Peyer's patch (tissue), 4 donors: ENCODE results near the gene BCL7A. TPM values are rescaled to one million over a fixed set of nuclear protein-coding genes. Genes with fewer than 3 reads are reported as not detected.

Experiments used
- DNase-seq, 3 donors: peaks; one replicate each; pipeline ENCODE4 v3.0.0-alpha.2; 2017 to 2019
- H3K27ac ChIP-seq, 4 donors: fragments of 200-600 bp; sonication (generic); one replicate each; pipeline ENCODE4 v1.5.1; 2016 to 2019
- H3K27me3 ChIP-seq, 2 donors: fragments of 200-600 bp; sonication (generic); one replicate each; pipeline ENCODE4 v1.5.1; 2019
- H3K36me3 ChIP-seq, 3 donors: fragments of 200-600 bp; sonication (generic); one replicate each; pipeline ENCODE4 v1.5.1; 2016 to 2019
- H3K4me1 ChIP-seq, 4 donors: fragments of 200-600 bp; sonication (generic); one replicate each; pipeline ENCODE4 v1.5.1; 2016 to 2019
- H3K4me3 ChIP-seq, 4 donors: fragments of 200-600 bp; sonication (generic); 1 replicate in 3 of 4; 2 replicates in 1 of 4; pipeline ENCODE4 v1.5.1; 2016 to 2019; ENCODE audit warnings: mild to moderate bottlenecking in 1 of 4
- H3K9me3 ChIP-seq, 4 donors: fragments of 200-600 bp; sonication (generic); one replicate each; pipeline ENCODE4 v1.5.1; 2016 to 2019; ENCODE audit warnings: mild to moderate bottlenecking in 1 of 4
- POLR2A ChIP-seq, 2 donors: fragments of 450-650 bp; IDR thresholded peaks; one replicate each; pipeline ENCODE4 v1.5.1; 2017; ENCODE audit warnings: antibody characterized with exemption in 2 of 2, mild to moderate bottlenecking in 2 of 2, moderate library complexity in 2 of 2
- total RNA-seq, 4 donors: library from RNA; depleted of rRNA; stranded (reverse); fragments of >200 nt; gene quantifications; one replicate each; pipeline ENCODE4 v1.1.0, GENCODE V29; 2016
- TF ChIP-seq, protein P1 (sequence below), 6 experiments: fragments of 450-650 bp in 4 of 6; fragments of 200-600 bp in 2 of 6; sonication (generic) in 1 of 6; IDR thresholded peaks; one replicate each; pipeline ENCODE4 v1.5.1; 2017 to 2019; ENCODE audit warnings: antibody characterized with exemption in 6 of 6, mild to moderate bottlenecking in 3 of 6, moderate library complexity in 1 of 6

Gene BCL7A
- total RNA-seq, 4 donors from 2014 or later = 3.3 to 23.9 (median 4.4) TPM

DNA sequence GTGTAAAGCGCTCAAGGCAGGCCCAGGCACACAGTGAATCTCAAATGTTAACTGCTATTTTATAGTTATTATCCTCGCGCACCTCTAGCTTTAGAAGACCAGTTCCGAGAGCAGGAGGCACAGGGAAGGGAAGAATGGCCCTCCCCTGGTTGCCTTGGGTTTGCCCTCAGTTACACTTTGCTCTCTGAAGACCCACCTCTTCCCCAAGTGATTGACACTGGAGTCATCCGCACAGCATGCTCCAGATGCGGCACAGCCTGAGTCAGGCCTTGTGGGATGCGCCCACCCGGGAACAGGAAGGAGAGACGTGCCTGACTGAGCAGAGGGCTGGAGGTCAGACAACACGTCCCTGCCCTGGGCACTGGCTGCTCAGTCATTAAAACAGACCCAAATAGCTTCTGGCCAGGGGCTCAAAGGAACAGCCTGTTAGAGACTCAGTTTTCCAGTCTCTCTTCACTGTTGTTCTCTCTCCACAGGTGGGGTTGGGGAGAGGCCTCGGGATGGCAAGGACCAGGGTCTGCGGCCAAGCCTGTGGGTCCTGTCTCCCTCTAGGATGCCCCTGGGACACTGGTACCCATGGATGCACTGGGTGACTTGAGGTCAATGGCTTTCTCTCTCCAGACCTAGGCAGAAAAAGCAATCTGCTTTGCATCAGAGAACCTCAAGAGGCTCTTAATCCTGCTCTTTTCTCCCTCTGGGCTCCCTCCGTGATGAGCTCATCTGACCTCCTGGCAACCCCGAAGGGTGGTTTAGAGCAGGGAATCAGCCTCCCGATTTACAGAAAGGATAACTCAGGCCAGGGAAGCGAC is 43.3 kb downstream of the BCL7A start:
- H3K9me3 ChIP-seq = no peaks in the 10 kb centered on the region
- H3K36me3 ChIP-seq = no peaks in the 10 kb centered on the region
- peaks cover 0 to 56% (median 17%) of the 10 kb centered on the region in 4 donors for H3K4me1 ChIP-seq
- TF ChIP-seq POLR2A (IDR thresholded peaks at IDR 0.05) = no peak
- TF ChIP-seq, protein P1, sequence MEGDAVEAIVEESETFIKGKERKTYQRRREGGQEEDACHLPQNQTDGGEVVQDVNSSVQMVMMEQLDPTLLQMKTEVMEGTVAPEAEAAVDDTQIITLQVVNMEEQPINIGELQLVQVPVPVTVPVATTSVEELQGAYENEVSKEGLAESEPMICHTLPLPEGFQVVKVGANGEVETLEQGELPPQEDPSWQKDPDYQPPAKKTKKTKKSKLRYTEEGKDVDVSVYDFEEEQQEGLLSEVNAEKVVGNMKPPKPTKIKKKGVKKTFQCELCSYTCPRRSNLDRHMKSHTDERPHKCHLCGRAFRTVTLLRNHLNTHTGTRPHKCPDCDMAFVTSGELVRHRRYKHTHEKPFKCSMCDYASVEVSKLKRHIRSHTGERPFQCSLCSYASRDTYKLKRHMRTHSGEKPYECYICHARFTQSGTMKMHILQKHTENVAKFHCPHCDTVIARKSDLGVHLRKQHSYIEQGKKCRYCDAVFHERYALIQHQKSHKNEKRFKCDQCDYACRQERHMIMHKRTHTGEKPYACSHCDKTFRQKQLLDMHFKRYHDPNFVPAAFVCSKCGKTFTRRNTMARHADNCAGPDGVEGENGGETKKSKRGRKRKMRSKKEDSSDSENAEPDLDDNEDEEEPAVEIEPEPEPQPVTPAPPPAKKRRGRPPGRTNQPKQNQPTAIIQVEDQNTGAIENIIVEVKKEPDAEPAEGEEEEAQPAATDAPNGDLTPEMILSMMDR (IDR thresholded peaks at IDR 0.05) = no peak
- H3K4me3 ChIP-seq = no peak overlapping the region
- H3K27me3 ChIP-seq = no peaks in the 10 kb centered on the region
- no peak for DNase-seq
- H3K27ac ChIP-seq = peak overlapping the region; percentile 55 to 87 (median 74)

DNA sequence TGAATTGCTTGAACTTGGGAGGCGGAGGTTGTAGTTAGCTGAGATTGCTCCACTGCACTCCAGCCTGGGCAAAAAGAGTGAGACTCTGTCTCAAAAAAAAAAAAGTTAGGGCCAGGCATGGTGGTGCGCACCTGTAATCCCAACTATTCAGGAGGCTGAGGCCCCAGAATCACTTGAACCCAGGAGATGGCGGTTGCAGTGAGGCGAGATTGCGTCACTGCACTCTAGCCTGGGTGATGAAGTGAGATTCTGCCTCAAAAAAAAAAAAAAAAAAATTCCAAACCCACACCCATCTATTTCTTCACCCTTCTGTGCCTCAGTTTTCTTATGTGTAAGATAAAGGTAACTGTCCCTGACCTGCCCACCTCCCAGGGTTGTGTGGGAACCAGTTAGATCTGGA is 45.9 kb downstream of the BCL7A start:
- H3K27me3 ChIP-seq = no peaks in the 10 kb centered on the region
- no peaks in the 10 kb centered on the region for H3K9me3 ChIP-seq
- no peak for DNase-seq
- peak overlapping the region in 2 of 4 donors; percentile 42 to 73 for H3K27ac ChIP-seq
- TF ChIP-seq POLR2A (IDR thresholded peaks at IDR 0.05) = no peak
- TF ChIP-seq, protein P1 (IDR thresholded peaks at IDR 0.05) = no peak
- peaks cover 0 to 49% (median 14%) of the 10 kb centered on the region in 4 donors for H3K4me1 ChIP-seq
- peak overlapping the region in 1 of 4 donors; percentile 16 for H3K4me3 ChIP-seq
- no peaks in the 10 kb centered on the region for H3K36me3 ChIP-seq

DNA sequence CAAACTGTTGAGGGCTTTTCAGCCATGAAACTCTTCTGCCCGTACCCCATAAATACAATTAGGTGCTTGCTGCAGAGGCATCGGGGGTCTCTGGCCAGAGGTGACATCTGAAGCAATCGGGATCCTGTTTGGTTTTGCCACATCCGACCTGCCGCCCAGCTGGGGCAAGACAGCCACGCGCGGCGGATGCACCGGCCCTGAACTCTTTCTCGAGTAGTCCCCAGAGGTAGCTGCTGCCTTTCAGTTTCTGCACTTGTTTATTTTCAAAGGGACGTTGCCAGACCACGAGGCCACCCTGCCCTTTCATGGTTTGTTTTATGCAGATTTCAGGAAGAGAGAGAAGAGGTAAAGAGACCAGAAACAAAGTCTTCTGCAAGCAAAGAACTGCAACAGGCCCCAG is 46.3 kb downstream of the BCL7A start:
- H3K27ac ChIP-seq = peak overlapping the region in 2 of 4 donors; percentile 42 to 73
- H3K4me1 ChIP-seq = peaks cover 0 to 45% (median 12%) of the 10 kb centered on the region in 4 donors
- H3K27me3 ChIP-seq = no peaks in the 10 kb centered on the region
- no peak for TF ChIP-seq POLR2A (IDR thresholded peaks at IDR 0.05)
- TF ChIP-seq, protein P1 (IDR thresholded peaks at IDR 0.05) = no peak
- no peaks in the 10 kb centered on the region for H3K9me3 ChIP-seq
- peak in 2 of 3 donors; percentile 89 to 92 for DNase-seq
- H3K4me3 ChIP-seq = peak overlapping the region in 1 of 4 donors; percentile 16
- H3K36me3 ChIP-seq = no peaks in the 10 kb centered on the region

DNA sequence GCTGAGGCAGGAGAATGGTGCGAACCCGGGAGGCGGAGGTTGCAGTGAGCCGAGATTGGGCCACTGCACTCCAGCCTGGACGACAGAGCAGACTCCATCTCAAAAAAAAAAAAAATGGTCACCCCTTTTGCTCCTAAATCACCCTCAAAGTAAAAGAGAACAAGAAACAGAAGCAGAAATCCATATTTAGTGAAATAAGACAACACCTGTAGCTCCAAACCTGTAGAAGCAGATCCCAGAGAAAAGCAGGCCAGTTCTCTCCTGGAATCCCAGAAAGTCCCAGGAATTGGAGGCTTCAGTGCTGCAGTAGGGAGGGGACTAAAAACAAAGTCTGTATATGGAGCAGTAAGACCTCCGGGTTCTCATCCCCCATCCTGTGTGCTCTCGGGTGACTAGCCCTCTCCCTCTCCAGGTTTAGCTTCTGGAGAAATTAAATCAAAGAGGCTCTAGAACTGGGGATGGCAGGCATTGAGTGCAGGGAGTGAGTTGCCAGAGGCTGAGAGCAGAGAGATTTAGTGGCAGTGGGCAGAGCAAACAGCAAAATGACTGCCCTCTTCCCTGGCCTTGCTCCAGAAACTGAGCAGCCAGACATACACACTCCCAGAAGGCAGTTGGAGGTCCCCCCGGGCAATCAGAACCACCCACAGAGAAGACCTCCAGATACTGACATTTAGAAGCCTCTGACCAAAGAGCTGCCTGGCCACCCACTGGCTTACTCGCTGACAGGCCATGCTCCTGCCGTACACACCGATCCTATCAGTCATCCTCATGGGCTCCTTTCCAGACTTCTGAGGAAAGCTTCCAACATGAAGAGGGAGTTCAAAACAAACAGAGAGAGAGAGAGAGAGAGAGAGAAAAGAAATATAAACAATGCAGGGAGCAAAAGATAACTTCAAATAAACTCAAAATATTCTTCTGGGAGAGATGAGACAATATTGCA is 50.6 kb downstream of the BCL7A start:
- DNase-seq = no peak
- Histone ChIP-seq H3K27ac (peak overlapping the region in 2 of 4 donors; percentile 52 to 73), H3K36me3 (no peaks in the 10 kb centered on the region), H3K9me3 (no peaks in the 10 kb centered on the region), H3K4me3 (no peak overlapping the region), H3K27me3 (no peaks in the 10 kb centered on the region), H3K4me1 (peaks cover 0 to 23% (median 7%) of the 10 kb centered on the region in 4 donors)
- no peak for TF ChIP-seq POLR2A (IDR thresholded peaks at IDR 0.05)
- TF ChIP-seq, protein P1 (IDR thresholded peaks at IDR 0.05) = no peak

DNA sequence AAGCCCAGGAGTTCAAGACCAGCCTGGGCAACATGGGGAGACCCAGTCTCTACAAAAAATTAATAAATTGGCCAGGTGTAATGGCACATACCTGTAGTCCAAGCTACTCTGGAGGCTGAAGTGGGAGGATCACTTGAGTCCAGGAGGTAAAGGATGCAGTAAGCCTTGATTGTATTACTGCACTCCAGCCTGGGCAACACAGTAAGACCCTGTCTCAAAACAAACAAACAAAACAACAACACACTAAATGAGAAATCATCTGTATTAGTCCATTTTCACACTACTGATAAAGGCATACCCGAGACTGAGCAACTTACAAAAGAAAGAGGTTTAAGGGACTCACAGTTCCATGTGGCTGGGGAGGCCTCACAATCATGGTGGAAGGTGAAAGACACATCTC is 52.1 kb downstream of the BCL7A start:
- no peak overlapping the region for H3K27ac ChIP-seq
- H3K4me1 ChIP-seq = peaks cover 4 to 18% (median 9%) of the 10 kb centered on the region in 4 donors
- H3K36me3 ChIP-seq = no peaks in the 10 kb centered on the region
- no peak for TF ChIP-seq POLR2A (IDR thresholded peaks at IDR 0.05)
- TF ChIP-seq, protein P1 (IDR thresholded peaks at IDR 0.05) = no peak
- no peaks in the 10 kb centered on the region for H3K9me3 ChIP-seq
- H3K27me3 ChIP-seq = no peaks in the 10 kb centered on the region
- DNase-seq = no peak
- no peak overlapping the region for H3K4me3 ChIP-seq
